Measurements from ENCODE around the gene STARD5. TPM values are rescaled to one million over a fixed set of nuclear protein-coding genes. Genes with fewer than 3 reads are reported as not detected.

Gene STARD5, protein sequence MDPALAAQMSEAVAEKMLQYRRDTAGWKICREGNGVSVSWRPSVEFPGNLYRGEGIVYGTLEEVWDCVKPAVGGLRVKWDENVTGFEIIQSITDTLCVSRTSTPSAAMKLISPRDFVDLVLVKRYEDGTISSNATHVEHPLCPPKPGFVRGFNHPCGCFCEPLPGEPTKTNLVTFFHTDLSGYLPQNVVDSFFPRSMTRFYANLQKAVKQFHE
- total RNA-seq: 2.6 to 5.3 TPM (median 5.0 TPM) in 3 replicates
- long read RNA-seq, full-length matches to known transcripts: 2 of 2 reads
- long read RNA-seq, partial matches to known transcripts: 0 of 2 reads
- long read RNA-seq, other reads (novel, unspliced or antisense): 0 of 2 reads

- no peaks in the 10 kb centered on the region for H3K9me3 Mint-ChIP-seq (ENCODE audit: low read depth)
- peak within 1 kb of the TSS; percentile 88 for H3K27ac Mint-ChIP-seq (ENCODE audit: unreplicated experiment)
- H3K4me1 Mint-ChIP-seq (ENCODE audit: low read depth): peaks cover 54% of the 10 kb centered on the region
- peak within 1 kb of the TSS; percentile 96 for H3K4me3 Mint-ChIP-seq (ENCODE audit: unreplicated experiment)
- H3K27me3 Mint-ChIP-seq (ENCODE audit: low read depth): no peaks in the 10 kb centered on the region
- no peak for TF ChIP-seq CTCF (IDR thresholded peaks at IDR 0.05)
- peaks cover 5% of the 10 kb centered on the region for H3K36me3 Mint-ChIP-seq (ENCODE audit: low read depth)
- peak; percentile 99 for DNase-seq (ENCODE audit: low spot score)
Measured at GRCh38 chr15:81323944-81324881, at the start of gene STARD5. STARD5 (minus strand) TSS chr15:81324141; CDS start chr15:81324099, 42 bp downstream.

DNA sequence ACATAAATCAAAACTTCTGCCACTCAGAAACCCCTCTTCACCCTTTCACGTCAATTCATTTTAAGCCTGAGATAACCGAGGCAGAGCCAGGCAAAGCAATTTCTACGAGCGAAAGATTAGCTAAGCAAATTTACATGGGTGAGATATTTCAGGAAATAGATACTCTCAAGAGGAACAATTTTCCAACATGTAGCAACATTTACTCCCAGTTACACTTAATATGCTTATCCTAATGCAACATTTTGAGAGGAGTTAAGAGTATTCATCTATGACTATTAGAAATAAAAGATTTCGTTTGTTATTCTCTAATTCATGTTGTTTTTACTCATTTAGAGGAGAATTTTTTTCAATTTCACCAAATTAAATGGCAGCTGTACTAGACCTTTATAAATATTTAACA is 49.2 kb upstream of the STARD5 start:
- no peaks in the 10 kb centered on the region for H3K4me1 Mint-ChIP-seq (ENCODE audit: low read depth)
- peaks cover 1% of the 10 kb centered on the region for H3K36me3 Mint-ChIP-seq (ENCODE audit: low read depth)
- TF ChIP-seq CTCF (IDR thresholded peaks at IDR 0.05): no peak
- peaks cover 6% of the 10 kb centered on the region for H3K27me3 Mint-ChIP-seq (ENCODE audit: low read depth)
- H3K9me3 Mint-ChIP-seq (ENCODE audit: low read depth): no peaks in the 10 kb centered on the region
- H3K4me3 Mint-ChIP-seq (ENCODE audit: unreplicated experiment): no peak overlapping the region
- no peak overlapping the region for H3K27ac Mint-ChIP-seq (ENCODE audit: unreplicated experiment)
- DNase-seq (ENCODE audit: low spot score): no peak

DNA sequence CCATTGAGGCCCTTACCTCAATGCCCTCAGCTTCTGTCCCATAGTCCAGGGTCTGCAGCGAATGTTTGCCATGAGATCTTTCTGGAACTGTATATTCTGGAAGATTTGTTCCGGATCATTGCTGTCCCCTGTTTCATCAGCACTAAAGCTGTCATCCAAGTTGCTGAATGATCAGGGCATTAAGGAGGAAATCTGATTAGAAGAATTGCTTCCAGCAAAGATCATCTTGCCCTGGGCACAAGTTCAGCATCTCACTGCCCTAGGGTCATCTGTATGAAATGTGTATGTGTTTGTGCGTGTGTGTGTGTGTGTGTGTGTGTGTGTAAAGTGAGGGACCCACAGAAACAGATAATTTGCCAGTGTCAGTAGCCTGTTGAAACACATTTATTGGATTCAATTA is 48.6 kb upstream of the STARD5 start:
- Mint-ChIP-seq H3K9me3 (ENCODE audit: low read depth) (no peaks in the 10 kb centered on the region), H3K4me1 (ENCODE audit: low read depth) (no peaks in the 10 kb centered on the region), H3K4me3 (ENCODE audit: unreplicated experiment) (no peak overlapping the region), H3K27ac (ENCODE audit: unreplicated experiment) (no peak overlapping the region), H3K27me3 (ENCODE audit: low read depth) (peaks cover 6% of the 10 kb centered on the region), H3K36me3 (ENCODE audit: low read depth) (peaks cover 1% of the 10 kb centered on the region)
- no peak for DNase-seq (ENCODE audit: low spot score)
- TF ChIP-seq CTCF (IDR thresholded peaks at IDR 0.05): no peak

GRCh38 chr15:81363718-81364500 is 40.0 kb upstream of the STARD5 start:
- H3K9me3 Mint-ChIP-seq (ENCODE audit: low read depth): peaks cover 5% of the 10 kb centered on the region
- H3K4me3 Mint-ChIP-seq (ENCODE audit: unreplicated experiment): no peak overlapping the region
- H3K27ac Mint-ChIP-seq (ENCODE audit: unreplicated experiment): no peak overlapping the region
- peaks cover 7% of the 10 kb centered on the region for H3K36me3 Mint-ChIP-seq (ENCODE audit: low read depth)
- no peak for TF ChIP-seq CTCF (IDR thresholded peaks at IDR 0.05)
- H3K4me1 Mint-ChIP-seq (ENCODE audit: low read depth): no peaks in the 10 kb centered on the region
- no peak for DNase-seq (ENCODE audit: low spot score)
- H3K27me3 Mint-ChIP-seq (ENCODE audit: low read depth): peaks cover 5% of the 10 kb centered on the region

DNA sequence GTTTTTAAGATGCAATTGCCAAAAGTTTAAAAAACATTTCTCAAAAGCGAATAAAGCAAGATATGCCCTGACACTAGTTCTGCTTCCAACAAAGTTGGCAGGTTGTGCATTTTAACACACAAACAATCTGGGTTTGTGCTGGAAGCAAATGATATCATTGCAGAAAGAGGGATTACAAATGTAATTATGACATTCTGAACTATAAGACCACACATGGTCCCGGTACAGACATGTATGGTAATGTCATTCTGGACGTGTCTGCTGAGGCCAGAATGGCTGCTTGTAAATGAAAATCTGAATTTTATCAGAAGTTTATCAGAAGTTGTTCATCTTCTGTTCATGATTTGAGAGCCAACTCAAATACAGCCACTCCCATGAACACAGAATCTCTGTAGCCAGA is 39.3 kb upstream of the STARD5 start:
- no peaks in the 10 kb centered on the region for H3K4me1 Mint-ChIP-seq (ENCODE audit: low read depth)
- H3K9me3 Mint-ChIP-seq (ENCODE audit: low read depth): peaks cover 5% of the 10 kb centered on the region
- no peak overlapping the region for H3K27ac Mint-ChIP-seq (ENCODE audit: unreplicated experiment)
- no peak for DNase-seq (ENCODE audit: low spot score)
- no peak for TF ChIP-seq CTCF (IDR thresholded peaks at IDR 0.05)
- peaks cover 5% of the 10 kb centered on the region for H3K36me3 Mint-ChIP-seq (ENCODE audit: low read depth)
- H3K4me3 Mint-ChIP-seq (ENCODE audit: unreplicated experiment): no peak overlapping the region
- H3K27me3 Mint-ChIP-seq (ENCODE audit: low read depth): peaks cover 6% of the 10 kb centered on the region

Data from chondrocyte (in vitro differentiated cells).